Heart left ventricle (tissue), 16 donors: ENCODE data around the gene PYGB. TPM values are rescaled to one million over a fixed set of nuclear protein-coding genes. Genes with fewer than 3 reads are reported as not detected.

Source experiments
- ATAC-seq, 4 donors: fragments of 200-7000 bp; cut with Tn5 transposase; one replicate each; pipeline ENCODE4 v1.9.1; 2020 to 2022; ENCODE audit warnings: moderate library complexity in 4 of 4, mild to moderate bottlenecking in 3 of 4, moderate number of reproducible peaks in 1 of 4
- DNase-seq, 5 donors: peaks; one replicate each; pipeline ENCODE4 v3.0.0-alpha.2; 2020
- H3K27ac ChIP-seq, 12 donors: fragments of 200-600 bp; sonication (generic) in 4 of 12; one replicate each; pipeline versions ENCODE4 v1.5.0 to v1.8.0; 2016 to 2022; ENCODE audit warnings: mild to moderate bottlenecking in 2 of 12
- H3K27me3 ChIP-seq, 9 donors: fragments of 200-600 bp; sonication (generic) in 2 of 9; one replicate each; pipeline versions ENCODE4 v1.5.1 to v1.8.0; 2016 to 2022; ENCODE audit warnings: mild to moderate bottlenecking in 3 of 9
- H3K36me3 ChIP-seq, 9 donors: fragments of 200-600 bp; sonication (generic) in 2 of 9; one replicate each; pipeline versions ENCODE4 v1.5.0 to v1.8.0; 2018 to 2022; ENCODE audit warnings: mild to moderate bottlenecking in 2 of 9
- H3K4me1 ChIP-seq, 12 donors: fragments of 200-600 bp; sonication (generic) in 4 of 12; one replicate each; pipeline versions ENCODE4 v1.5.0 to v1.8.0; 2016 to 2022; ENCODE audit warnings: mild to moderate bottlenecking in 3 of 12
- H3K4me3 ChIP-seq, 12 donors: fragments of 200-600 bp; sonication (generic) in 4 of 12; one replicate each; pipeline versions ENCODE4 v1.5.0 to v1.8.0; 2017 to 2022; ENCODE audit warnings: mild to moderate bottlenecking in 9 of 12, moderate library complexity in 4 of 12
- H3K9me3 ChIP-seq, 12 donors: fragments of 200-600 bp; sonication (generic) in 4 of 12; one replicate each; pipeline versions ENCODE4 v1.5.0 to v1.8.0; 2016 to 2022; ENCODE audit warnings: mild to moderate bottlenecking in 1 of 12
- CTCF ChIP-seq, 12 donors: fragments of 200-600 bp; sonication (generic) in 4 of 12; IDR thresholded peaks; one replicate each; pipeline versions ENCODE4 v1.5.0 to v1.8.0; 2018 to 2022; ENCODE audit warnings: antibody characterized with exemption in 12 of 12, mild to moderate bottlenecking in 5 of 12
- POLR2A ChIP-seq, 2 donors: fragments of 450-650 bp; IDR thresholded peaks; one replicate each; pipeline ENCODE4 v1.6.1; 2017; ENCODE audit warnings: antibody characterized with exemption in 2 of 2, mild to moderate bottlenecking in 2 of 2, moderate library complexity in 2 of 2
- WGBS, 4 donors: extraction: QIAGEN DNeasy Blood & Tissue Kit in 2 of 4; methylation state at CpG; one replicate each; pipeline versions ENCODE4 v1.1.5 to v1.1.7; 2013 to 2018; 5-methylcytosine and 5-hydroxymethylcytosine counted together
- intact Hi-C, 10 donors: fragments of 100-400 bp; cut with DNase I; formaldehyde crosslinking; loops; one replicate each; pipeline versions ENCODE4 v1.11.1 to v1.14.2; 2022
- polyA plus RNA-seq, 2 donors: library from polyadenylated mRNA; stranded (reverse); fragments of 200-250 nt; gene quantifications; one replicate each; pipeline ENCODE4 v1.2.3, GENCODE V29; 2013
- total RNA-seq, 9 donors: library from RNA; depleted of rRNA in 2 of 9; stranded (reverse); fragments of >200 nt in 2 of 9; fragmentation: NEBNext Ultra II Directional in 3 of 9; extraction: Animal tissue kit (Norgen Biotek cat#: 25700) in 3 of 9; gene quantifications; one replicate each; pipeline versions ENCODE4 v1.1.0 to v1.2.4, GENCODE V29; 2016 to 2023
- donor health status: ischemic (EF 13 %, LVEDD 7.1; RV severe dilation, severe dysfunction).
- donor health status: healthy with polysubstance abuse.
- donor health status: DM: no; HTN: yes; CAD: no.
- donor health status: DM: no; HTN: no; CAD: no.
- donor health status: ischemic (EF 25% LVEDD 6.9; RV normal size, moderate dysfunction).
- donor health status: ischemic (EF 25% LVEDD 5.7; RV mildly dilated, moderate dysfunction).
- donor health status: healthy.
- donor health status: DM: yes; HTN: yes; CAD: no.
- donor health status: ischemic (EF 35%, LVEDD 5.7; RV mildly dilated, moderate dysfunction).
- donor health status: nonischemic (EF 11% LVEDD 7.7; RV severe dilation, severe dysfunction).
- donor health status: DM: yes; HTN: yes; CAD: no.
- donor health status: PGD.
- donor health status: ischemic (EF 29% LVEDD 5.4; RV normal size, mild dysfunction).
- donor health status: nonischemic (EF 23%, LVEDD 6.1; RV moderate dilation, normal function).

PYGB gene
- total and polyA plus RNA-seq, 11 donors: 144 to 450 (median 232) TPM

DNA sequence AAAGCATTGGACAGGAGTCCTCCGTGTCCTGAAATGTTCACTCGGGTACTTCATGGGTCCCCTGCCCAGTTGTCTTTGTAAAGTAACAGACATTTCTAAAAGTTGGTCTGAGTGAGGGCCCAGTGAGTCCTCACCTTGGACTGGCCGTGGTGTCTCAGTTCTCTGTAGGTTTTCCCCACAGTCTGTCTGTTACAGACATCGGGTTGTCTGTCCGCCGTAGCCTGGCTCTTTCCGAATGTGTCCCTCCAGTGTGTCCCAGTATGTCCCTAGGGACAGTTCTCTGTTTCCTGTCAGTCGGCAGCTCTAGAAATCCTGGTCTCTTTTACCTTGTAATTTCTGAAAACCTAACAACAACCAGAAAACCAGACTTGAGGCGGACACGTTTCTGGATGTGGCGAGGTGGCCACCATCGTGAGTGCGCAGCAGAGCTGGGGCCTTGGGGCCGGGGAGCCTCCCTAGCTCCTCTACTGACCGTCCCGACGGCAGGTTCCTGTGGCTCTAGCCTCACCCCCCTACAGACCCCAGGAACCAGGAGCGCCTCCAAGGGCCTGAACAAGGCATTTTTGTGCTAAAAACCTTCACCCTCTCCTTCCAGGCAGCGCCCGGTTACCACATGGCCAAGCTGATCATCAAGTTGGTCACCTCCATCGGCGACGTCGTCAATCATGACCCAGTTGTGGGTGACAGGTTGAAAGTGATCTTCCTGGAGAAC, 42.2 kb downstream of the PYGB start:
- no peaks in the 10 kb centered on the region for H3K27me3 ChIP-seq
- no peak overlapping the region for H3K4me3 ChIP-seq
- H3K27ac ChIP-seq: peak overlapping the region in 9 of 12 donors; percentile 5 to 85 (median 52)
- TF ChIP-seq CTCF (IDR thresholded peaks at IDR 0.05): no peak
- no peak for TF ChIP-seq POLR2A (IDR thresholded peaks at IDR 0.05)
- intact Hi-C loops: loop anchor here in 5 of 10 donors (2.0 to 10.0 kb wide), 6 partner anchors 38 to 295 kb away; partner anchors contain the start of genes APMAP (in 2 of the 5), ENTPD6 (in 2 of the 5), ABHD12 (in 1 of the 5) and PYGB (in 1 of the 5)
- H3K4me1 ChIP-seq: peaks cover 1 to 50% (median 22%) of the 10 kb centered on the region in 12 donors
- ATAC-seq (no peak), DNase-seq (peak in 3 of 5 donors; percentile 25 to 34 (median 26))
- H3K9me3 ChIP-seq: no peaks in the 10 kb centered on the region
- H3K36me3 ChIP-seq: peaks cover 0 to 89% (median 76%) of the 10 kb centered on the region in 9 donors
- 74 to 79% (median 78%) methylated on average over 24 of the region's 24 CpGs for WGBS, 4 donors

DNA sequence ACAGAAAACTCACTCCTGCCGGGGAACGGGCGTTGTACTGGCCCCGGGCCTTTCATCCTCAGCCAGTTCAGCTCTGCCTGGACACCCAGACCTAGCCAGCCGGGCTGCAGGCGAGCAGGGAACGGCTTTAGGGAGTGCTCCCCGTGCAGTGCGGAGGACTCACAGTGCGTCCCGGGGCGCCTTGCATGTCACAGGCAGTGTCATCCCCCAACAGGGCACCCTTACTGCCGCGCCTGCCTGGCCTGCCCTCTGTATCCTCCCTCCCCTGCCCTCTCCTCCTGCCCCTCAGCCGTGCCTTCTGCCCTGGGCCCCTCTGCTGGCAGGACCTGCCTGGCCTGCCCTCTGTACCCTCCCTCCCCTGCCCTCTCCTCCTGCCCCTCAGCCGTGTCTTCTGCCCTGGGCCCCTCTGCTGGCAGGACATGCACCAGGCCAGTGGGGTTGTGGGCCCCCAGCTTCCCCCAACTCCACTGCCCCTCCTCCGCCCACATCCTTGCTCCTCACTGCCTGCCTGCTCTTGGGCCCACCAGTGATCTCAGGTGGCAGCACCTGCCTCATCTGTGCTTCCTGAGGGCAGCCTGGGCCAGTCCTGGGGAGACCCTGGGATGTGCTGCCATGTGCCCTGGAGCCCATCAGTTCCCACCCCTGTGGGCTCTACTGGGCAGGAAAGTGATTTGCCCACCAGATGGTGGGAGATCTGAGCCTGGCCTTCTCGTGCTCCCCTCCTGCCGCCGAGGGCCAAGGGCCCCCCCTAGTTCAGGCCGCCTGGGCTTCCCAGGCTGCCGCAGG, 43.0 kb downstream of the PYGB start:
- H3K9me3 ChIP-seq: no peaks in the 10 kb centered on the region
- peak overlapping the region in 10 of 12 donors; percentile 5 to 85 (median 50) for H3K27ac ChIP-seq
- peak in 3 of 5 donors; percentile 24 to 58 (median 27) for DNase-seq
- intact Hi-C loops: loop anchor here in 5 of 10 donors (2.0 to 10.0 kb wide), 6 partner anchors 39 to 296 kb away; partner anchors contain the start of genes APMAP (in 2 of the 5), ENTPD6 (in 2 of the 5), ABHD12 (in 1 of the 5) and PYGB (in 1 of the 5)
- peak in 2 of 4 donors; percentile 1 to 2 for ATAC-seq
- TF ChIP-seq POLR2A (IDR thresholded peaks at IDR 0.05): no peak
- no peak for TF ChIP-seq CTCF (IDR thresholded peaks at IDR 0.05)
- H3K4me3 ChIP-seq: no peak overlapping the region
- 67 to 82% (median 71%) methylated on average over 18 to 22 of the region's 22 CpGs for WGBS, 4 donors
- H3K27me3 ChIP-seq: no peaks in the 10 kb centered on the region
- H3K4me1 ChIP-seq: peaks cover 4 to 58% (median 30%) of the 10 kb centered on the region in 12 donors
- peaks cover 0 to 81% (median 68%) of the 10 kb centered on the region in 9 donors for H3K36me3 ChIP-seq

DNA sequence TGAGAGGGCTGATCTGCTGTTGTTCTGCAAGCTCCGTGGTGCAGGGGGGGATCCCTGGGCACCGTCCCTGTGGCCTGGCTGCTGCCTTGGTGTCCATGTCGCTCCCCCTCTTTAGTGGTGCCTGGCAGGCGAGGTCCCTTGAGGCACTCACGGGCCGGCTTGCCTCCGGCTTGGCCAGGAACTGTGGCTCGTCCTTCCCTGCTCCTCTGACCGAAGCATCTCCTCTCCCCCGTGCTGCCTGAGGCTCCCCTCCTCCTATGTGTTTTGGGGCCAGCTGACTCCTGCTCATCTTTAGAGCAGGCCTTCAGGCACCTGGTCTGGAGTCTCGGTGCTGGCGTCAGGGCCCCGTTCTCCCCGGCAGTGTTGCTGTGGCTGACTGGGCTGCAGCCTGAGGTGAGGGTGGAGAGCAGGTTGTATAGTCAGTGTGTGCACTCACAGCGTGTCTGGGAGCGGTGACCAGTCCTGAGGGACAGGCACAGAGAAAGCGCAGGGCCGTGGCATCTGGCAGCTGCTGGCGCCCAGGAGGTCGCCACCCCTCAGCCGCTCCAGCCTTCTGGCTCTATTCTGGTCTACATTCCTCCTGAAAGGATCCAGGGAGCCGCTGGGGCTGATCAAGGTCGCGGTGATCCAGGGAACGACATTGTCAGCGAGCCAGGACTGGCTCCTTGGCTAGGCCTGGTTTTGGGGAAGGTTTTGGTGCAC, 43.7 kb downstream of the PYGB start:
- ATAC-seq: peak in 3 of 4 donors; percentile 3 to 30 (median 29)
- Histone ChIP-seq H3K27me3 (no peaks in the 10 kb centered on the region), H3K4me1 (peaks cover 9 to 65% (median 36%) of the 10 kb centered on the region in 12 donors), H3K9me3 (no peaks in the 10 kb centered on the region), H3K27ac (peak overlapping the region in 10 of 12 donors; percentile 5 to 85 (median 46)), H3K4me3 (no peak overlapping the region), H3K36me3 (peaks cover 0 to 79% (median 65%) of the 10 kb centered on the region in 9 donors)
- WGBS, 4 donors: 48 to 68% (median 58%) methylated on average over 26 of the region's 26 CpGs
- DNase-seq: peak in 2 of 5 donors; percentile 51 to 55
- TF ChIP-seq CTCF (IDR thresholded peaks at IDR 0.05) (no peak), POLR2A (IDR thresholded peaks at IDR 0.05) (no peak)
- intact Hi-C loops: loop anchor here in 5 of 10 donors (2.0 to 10.0 kb wide), 6 partner anchors 39 to 297 kb away; partner anchors contain the start of genes APMAP (in 2 of the 5), ENTPD6 (in 2 of the 5), ABHD12 (in 1 of the 5) and PYGB (in 1 of the 5)
